ENCODE results near the gene SLC22A3. TPM values are rescaled to one million over a fixed set of nuclear protein-coding genes. Genes with fewer than 3 reads are reported as not detected.
A peak's percentile ranks its signal among the peaks of the same experiment; 100 is the strongest.

Gene SLC22A3
- total and polyA plus RNA-seq, 5 donors from 2014 or later: 0.41 to 1.9 (median 1.0) TPM

GRCh38 chr6:160378218-160378617 lies 30.0 kb downstream of the SLC22A3 start:
- DNase-seq (no peak), ATAC-seq (ENCODE audit: low read depth in 2 of 2) (no peak)
- Mint-ChIP-seq H3K36me3 (no peaks in the 10 kb centered on the region), H3K9me3 (peaks cover 0 to 13% (median 1%) of the 10 kb centered on the region in 7 donors), H3K27ac (no peak overlapping the region), H3K27me3 (peaks cover 4% of the 10 kb centered on the region), H3K4me1 (no peaks in the 10 kb centered on the region), H3K4me3 (no peak overlapping the region)
- no peaks in the 10 kb centered on the region for H3K27me3 ChIP-seq (ENCODE audit: control insufficient read depth, insufficient read depth, low read length)
- H3K36me3 ChIP-seq (ENCODE audit: control insufficient read depth, insufficient read depth, low read length): no peaks in the 10 kb centered on the region
- H3K4me3 ChIP-seq (ENCODE audit: low read depth, low read length): no peak overlapping the region
- no peak overlapping the region for H3K27ac ChIP-seq (ENCODE audit: insufficient read depth, low read length, poor library complexity, severe bottlenecking)
- H3K4me1 ChIP-seq (ENCODE audit: control insufficient read depth, insufficient read depth, low read length, poor library complexity, severe bottlenecking): no peaks in the 10 kb centered on the region
- H3K9me3 ChIP-seq (ENCODE audit: control insufficient read depth in 2 of 2, low read length in 2 of 2): peaks cover 9 to 10% of the 10 kb centered on the region in 2 experiments

GRCh38 chr6:160378882-160379281 lies 30.7 kb downstream of the SLC22A3 start:
- Histone ChIP-seq H3K27ac (ENCODE audit: insufficient read depth, low read length, poor library complexity, severe bottlenecking) (no peak overlapping the region), H3K27me3 (ENCODE audit: control insufficient read depth, insufficient read depth, low read length) (no peaks in the 10 kb centered on the region), H3K9me3 (ENCODE audit: control insufficient read depth in 2 of 2, low read length in 2 of 2) (peaks cover 9 to 11% of the 10 kb centered on the region in 2 experiments), H3K36me3 (ENCODE audit: control insufficient read depth, insufficient read depth, low read length) (no peaks in the 10 kb centered on the region), H3K4me1 (ENCODE audit: control insufficient read depth, insufficient read depth, low read length, poor library complexity, severe bottlenecking) (no peaks in the 10 kb centered on the region), H3K4me3 (ENCODE audit: low read depth, low read length) (no peak overlapping the region)
- Mint-ChIP-seq H3K27me3 (peaks cover 4% of the 10 kb centered on the region), H3K9me3 (peaks cover 0 to 15% (median 1%) of the 10 kb centered on the region in 7 donors), H3K4me3 (no peak overlapping the region), H3K4me1 (no peaks in the 10 kb centered on the region), H3K36me3 (no peaks in the 10 kb centered on the region), H3K27ac (no peak overlapping the region)
- ATAC-seq (ENCODE audit: low read depth in 2 of 2) (no peak), DNase-seq (no peak)

- Mint-ChIP-seq H3K4me1 (no peaks in the 10 kb centered on the region), H3K36me3 (no peaks in the 10 kb centered on the region), H3K27me3 (peaks cover 9% of the 10 kb centered on the region), H3K9me3 (peaks cover 0 to 19% (median 1%) of the 10 kb centered on the region in 7 donors), H3K4me3 (peak overlapping the region in 1 of 4 donors; percentile 7), H3K27ac (no peak overlapping the region)
- H3K4me3 ChIP-seq (ENCODE audit: low read depth, low read length): no peak overlapping the region
- DNase-seq (no peak), ATAC-seq (ENCODE audit: low read depth in 2 of 2) (no peak)
- no peaks in the 10 kb centered on the region for H3K4me1 ChIP-seq (ENCODE audit: control insufficient read depth, insufficient read depth, low read length, poor library complexity, severe bottlenecking)
- no peak overlapping the region for H3K27ac ChIP-seq (ENCODE audit: insufficient read depth, low read length, poor library complexity, severe bottlenecking)
- H3K27me3 ChIP-seq (ENCODE audit: control insufficient read depth, insufficient read depth, low read length): no peaks in the 10 kb centered on the region
- H3K9me3 ChIP-seq (ENCODE audit: control insufficient read depth in 2 of 2, low read length in 2 of 2): peaks cover 9 to 11% of the 10 kb centered on the region in 2 experiments
- H3K36me3 ChIP-seq (ENCODE audit: control insufficient read depth, insufficient read depth, low read length): no peaks in the 10 kb centered on the region
These were observed 31.3 kb downstream of the SLC22A3 start for GRCh38 chr6:160379466-160379865.

- H3K27ac Mint-ChIP-seq: no peak overlapping the region
- no peaks in the 10 kb centered on the region for H3K4me1 Mint-ChIP-seq
- H3K9me3 Mint-ChIP-seq: peaks cover 0 to 19% (median 2%) of the 10 kb centered on the region in 7 donors
These were observed 34.8 kb downstream of the SLC22A3 start for GRCh38 chr6:160382946-160383345.

GRCh38 chr6:160386869-160387530 lies 38.8 kb downstream of the SLC22A3 start:
- Mint-ChIP-seq H3K9me3 (peaks cover 0 to 18% (median 2%) of the 10 kb centered on the region in 7 donors), H3K27me3 (peaks cover 45% of the 10 kb centered on the region), H3K4me3 (no peak overlapping the region), H3K4me1 (no peaks in the 10 kb centered on the region), H3K27ac (no peak overlapping the region), H3K36me3 (no peaks in the 10 kb centered on the region)
- Histone ChIP-seq H3K4me1 (ENCODE audit: control insufficient read depth, insufficient read depth, low read length, poor library complexity, severe bottlenecking) (no peaks in the 10 kb centered on the region), H3K4me3 (ENCODE audit: low read depth, low read length) (no peak overlapping the region), H3K36me3 (ENCODE audit: control insufficient read depth, insufficient read depth, low read length) (no peaks in the 10 kb centered on the region), H3K9me3 (ENCODE audit: control insufficient read depth in 2 of 2, low read length in 2 of 2) (peaks cover 9 to 11% of the 10 kb centered on the region in 2 experiments), H3K27ac (ENCODE audit: insufficient read depth, low read length, poor library complexity, severe bottlenecking) (no peak overlapping the region), H3K27me3 (ENCODE audit: control insufficient read depth, insufficient read depth, low read length) (no peaks in the 10 kb centered on the region)
- DNase-seq: no peak
- no peak for ATAC-seq (ENCODE audit: low read depth in 2 of 2)

More at GRCh38 chr6:160382946-160383345, 34.8 kb downstream of the SLC22A3 start:
- Histone ChIP-seq H3K9me3 (ENCODE audit: control insufficient read depth in 2 of 2, low read length in 2 of 2) (peaks cover 9 to 11% of the 10 kb centered on the region in 2 experiments), H3K27ac (ENCODE audit: insufficient read depth, low read length, poor library complexity, severe bottlenecking) (no peak overlapping the region), H3K4me3 (ENCODE audit: low read depth, low read length) (no peak overlapping the region), H3K4me1 (ENCODE audit: control insufficient read depth, insufficient read depth, low read length, poor library complexity, severe bottlenecking) (no peaks in the 10 kb centered on the region), H3K27me3 (ENCODE audit: control insufficient read depth, insufficient read depth, low read length) (no peaks in the 10 kb centered on the region), H3K36me3 (ENCODE audit: control insufficient read depth, insufficient read depth, low read length) (no peaks in the 10 kb centered on the region)
- ATAC-seq (ENCODE audit: low read depth in 2 of 2) (no peak), DNase-seq (no peak)
- Mint-ChIP-seq H3K4me3 (no peak overlapping the region), H3K27me3 (peaks cover 23% of the 10 kb centered on the region), H3K36me3 (no peaks in the 10 kb centered on the region)

GRCh38 chr6:160387916-160388643 lies 39.9 kb downstream of the SLC22A3 start:
- no peak for DNase-seq
- H3K9me3 Mint-ChIP-seq: peaks cover 0 to 7% (median 0%) of the 10 kb centered on the region in 7 donors
- no peak overlapping the region for H3K4me3 ChIP-seq (ENCODE audit: low read depth, low read length)
- H3K9me3 ChIP-seq (ENCODE audit: control insufficient read depth in 2 of 2, low read length in 2 of 2): peaks cover 1 to 2% of the 10 kb centered on the region in 2 experiments
- no peak for ATAC-seq (ENCODE audit: low read depth in 2 of 2)
- no peaks in the 10 kb centered on the region for H3K4me1 ChIP-seq (ENCODE audit: control insufficient read depth, insufficient read depth, low read length, poor library complexity, severe bottlenecking)
- no peaks in the 10 kb centered on the region for H3K36me3 Mint-ChIP-seq
- H3K27ac ChIP-seq (ENCODE audit: insufficient read depth, low read length, poor library complexity, severe bottlenecking): no peak overlapping the region
- H3K27me3 ChIP-seq (ENCODE audit: control insufficient read depth, insufficient read depth, low read length): no peaks in the 10 kb centered on the region
- no peak overlapping the region for H3K27ac Mint-ChIP-seq
- no peaks in the 10 kb centered on the region for H3K36me3 ChIP-seq (ENCODE audit: control insufficient read depth, insufficient read depth, low read length)
- H3K4me1 Mint-ChIP-seq: no peaks in the 10 kb centered on the region
- no peak overlapping the region for H3K4me3 Mint-ChIP-seq
- H3K27me3 Mint-ChIP-seq: peaks cover 47% of the 10 kb centered on the region

- Histone ChIP-seq H3K27me3 (ENCODE audit: control insufficient read depth, insufficient read depth, low read length) (no peaks in the 10 kb centered on the region), H3K27ac (ENCODE audit: insufficient read depth, low read length, poor library complexity, severe bottlenecking) (no peak overlapping the region), H3K4me1 (ENCODE audit: control insufficient read depth, insufficient read depth, low read length, poor library complexity, severe bottlenecking) (no peaks in the 10 kb centered on the region), H3K9me3 (ENCODE audit: control insufficient read depth in 2 of 2, low read length in 2 of 2) (no peaks in the 10 kb centered on the region), H3K4me3 (ENCODE audit: low read depth, low read length) (no peak overlapping the region), H3K36me3 (ENCODE audit: control insufficient read depth, insufficient read depth, low read length) (no peaks in the 10 kb centered on the region)
- DNase-seq (no peak), ATAC-seq (ENCODE audit: low read depth in 2 of 2) (no peak)
- Mint-ChIP-seq H3K27ac (no peak overlapping the region), H3K9me3 (peaks cover 0 to 9% (median 0%) of the 10 kb centered on the region in 7 donors), H3K4me1 (no peaks in the 10 kb centered on the region), H3K36me3 (no peaks in the 10 kb centered on the region), H3K27me3 (peaks cover 50% of the 10 kb centered on the region), H3K4me3 (no peak overlapping the region)
These were observed 40.7 kb downstream of the SLC22A3 start for GRCh38 chr6:160388922-160389321.
